ENCODE data around the gene SLC17A6. TPM values are rescaled to one million over a fixed set of nuclear protein-coding genes. Genes with fewer than 3 reads are reported as not detected.

SLC17A6 gene
- total RNA-seq, 1 experiment from 2014 or later, result not detected

GRCh38 chr11:22407921-22408320 lies 69.7 kb downstream of the SLC17A6 start:
- ChIA-PET POLR2A (no interaction called here), CTCF (no interaction called here), RAD21 (ENCODE audit: low non-redundant PET in 1 of 2, low total read pairs in 2 of 2, uncharacterized antibody in 2 of 2, unreplicated experiment in 2 of 2) (no interaction called here)
- DNase-seq (ENCODE audit: low read depth, low spot score) (no peak), ATAC-seq (no peak)
- no TSS peak for BruUV-seq (replicated peaks)
- Histone ChIP-seq H3K4me2 (ENCODE audit: low read length) (no peak overlapping the region), H3K79me2 (ENCODE audit: insufficient read depth, low read length) (no peaks in the 10 kb centered on the region), H3K36me3 (ENCODE audit: control insufficient read depth in 1 of 2, insufficient read depth in 2 of 2, low read length in 2 of 2) (no peaks in the 10 kb centered on the region), H2AFZ (ENCODE audit: low read depth, low read length, poor library complexity, severe bottlenecking) (no peak overlapping the region), H3K9me2 (ENCODE audit: insufficient read depth) (no peaks in the 10 kb centered on the region), H3K9me3 (ENCODE audit: control insufficient read depth in 1 of 2, insufficient read depth in 1 of 2, low read depth in 1 of 2, low read length in 2 of 2) (no peaks in the 10 kb centered on the region), H3K27me3 (ENCODE audit: insufficient read depth, low read length) (no peaks in the 10 kb centered on the region), H3K4me3 (replicated peaks in 1 of 2; ENCODE audit: low read depth in 1 of 2, low read length in 2 of 2) (no peak overlapping the region), H4K20me1 (ENCODE audit: insufficient read depth) (no peaks in the 10 kb centered on the region), H3K27ac (ENCODE audit: low read depth, low read length) (no peak overlapping the region), H3K4me1 (ENCODE audit: control insufficient read depth in 1 of 2, insufficient read depth in 2 of 2, low read length in 2 of 2) (no peaks in the 10 kb centered on the region), H3K9ac (ENCODE audit: low read length) (no peak overlapping the region)
- TF ChIP-seq RAD21 (IDR thresholded peaks at IDR 0.05; ENCODE audit: low read depth), result no peak
- no peak for TF ChIP-seq TCF7L2 (IDR thresholded peaks at IDR 0.05; ENCODE audit: borderline replicate concordance, extremely low read depth, insufficient read depth, insufficient read length)
- TF ChIP-seq FOSL1 (IDR thresholded peaks at IDR 0.05; ENCODE audit: low read depth), result no peak
- TF ChIP-seq, protein P1, sequence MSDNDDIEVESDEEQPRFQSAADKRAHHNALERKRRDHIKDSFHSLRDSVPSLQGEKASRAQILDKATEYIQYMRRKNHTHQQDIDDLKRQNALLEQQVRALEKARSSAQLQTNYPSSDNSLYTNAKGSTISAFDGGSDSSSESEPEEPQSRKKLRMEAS (IDR thresholded peaks at IDR 0.05), result no peak
- TF ChIP-seq POLR2A (IDR thresholded peaks at IDR 0.05; ENCODE audit: borderline replicate concordance, extremely low read depth, insufficient read depth, insufficient read length), result no peak
- TF ChIP-seq SRF (IDR thresholded peaks at IDR 0.05; ENCODE audit: low read depth), result no peak
- no peak for TF ChIP-seq EZH2 (IDR thresholded peaks at IDR 0.05)
- no peak for TF ChIP-seq POLR2AphosphoS5 (IDR thresholded peaks at IDR 0.05; ENCODE audit: low read depth, low read length)
- TF ChIP-seq ELF1 (IDR thresholded peaks at IDR 0.05; ENCODE audit: borderline replicate concordance, low read depth), result no peak
- TF ChIP-seq SP1 (IDR thresholded peaks at IDR 0.05; ENCODE audit: low read depth), result no peak
- no peak for TF ChIP-seq CTCF (IDR thresholded peaks at IDR 0.05 in 2 of 3, conservative IDR thresholded peaks at IDR 0.05 in 1 of 3; ENCODE audit: borderline replicate concordance in 1 of 3, insufficient read depth in 1 of 3, low read depth in 2 of 3, low read length in 2 of 3)
- no peak for TF ChIP-seq ZNF274 (IDR thresholded peaks at IDR 0.05; ENCODE audit: low read depth, low read length)
- TF ChIP-seq YY1 (IDR thresholded peaks at IDR 0.05; ENCODE audit: extremely low read depth, insufficient replicate concordance, low read depth, low read length), result no peak
- TF ChIP-seq ZBTB33 (IDR thresholded peaks at IDR 0.05; ENCODE audit: extremely low read depth, insufficient replicate concordance, low read length), result no peak
- no peak for TF ChIP-seq ZFX (IDR thresholded peaks at IDR 0.05)
- TF ChIP-seq JUND (IDR thresholded peaks at IDR 0.05), result no peak
- TF ChIP-seq, protein P2, sequence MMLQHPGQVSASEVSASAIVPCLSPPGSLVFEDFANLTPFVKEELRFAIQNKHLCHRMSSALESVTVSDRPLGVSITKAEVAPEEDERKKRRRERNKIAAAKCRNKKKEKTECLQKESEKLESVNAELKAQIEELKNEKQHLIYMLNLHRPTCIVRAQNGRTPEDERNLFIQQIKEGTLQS (IDR thresholded peaks at IDR 0.05), result no peak
- TF ChIP-seq REST (IDR thresholded peaks at IDR 0.05; ENCODE audit: low read depth), result no peak
- intact Hi-C loops (cut with micrococcal nuclease), result no loop called here

Measured in HCT116 (cell line).